SK-N-SH (cell line): ENCODE data around the gene ABHD2.

ENCODE experiments used
- ELF1 ChIP-seq: IDR thresholded peaks from 2 replicates; pipeline ENCODE4 v1.4.0; 2012
- EP300 ChIP-seq, 2 experiments: IDR thresholded peaks; 2 replicates each; pipeline versions ENCODE4 v1.4.0 to v1.6.1; 2012; ENCODE audit warnings: borderline replicate concordance in 1 of 2, low read depth in 1 of 2, low read length in 1 of 2
- POLR2AphosphoS5 ChIP-seq: IDR thresholded peaks from 2 replicates; pipeline ENCODE4 v1.6.1; 2012; ENCODE audit warnings: low read depth, low read length
- TF ChIP-seq, protein P1 (sequence below): IDR thresholded peaks from 2 replicates; pipeline ENCODE4 v1.4.0; 2012; ENCODE audit warnings: low read depth, borderline replicate concordance
- TF ChIP-seq, protein P2 (sequence below): fragments of 200-600 bp; sonication (generic); IDR thresholded peaks from 2 replicates; pipeline ENCODE4 v1.6.1; 2017; ENCODE audit warnings: antibody characterized with exemption, mild to moderate bottlenecking, moderate library complexity

DNA sequence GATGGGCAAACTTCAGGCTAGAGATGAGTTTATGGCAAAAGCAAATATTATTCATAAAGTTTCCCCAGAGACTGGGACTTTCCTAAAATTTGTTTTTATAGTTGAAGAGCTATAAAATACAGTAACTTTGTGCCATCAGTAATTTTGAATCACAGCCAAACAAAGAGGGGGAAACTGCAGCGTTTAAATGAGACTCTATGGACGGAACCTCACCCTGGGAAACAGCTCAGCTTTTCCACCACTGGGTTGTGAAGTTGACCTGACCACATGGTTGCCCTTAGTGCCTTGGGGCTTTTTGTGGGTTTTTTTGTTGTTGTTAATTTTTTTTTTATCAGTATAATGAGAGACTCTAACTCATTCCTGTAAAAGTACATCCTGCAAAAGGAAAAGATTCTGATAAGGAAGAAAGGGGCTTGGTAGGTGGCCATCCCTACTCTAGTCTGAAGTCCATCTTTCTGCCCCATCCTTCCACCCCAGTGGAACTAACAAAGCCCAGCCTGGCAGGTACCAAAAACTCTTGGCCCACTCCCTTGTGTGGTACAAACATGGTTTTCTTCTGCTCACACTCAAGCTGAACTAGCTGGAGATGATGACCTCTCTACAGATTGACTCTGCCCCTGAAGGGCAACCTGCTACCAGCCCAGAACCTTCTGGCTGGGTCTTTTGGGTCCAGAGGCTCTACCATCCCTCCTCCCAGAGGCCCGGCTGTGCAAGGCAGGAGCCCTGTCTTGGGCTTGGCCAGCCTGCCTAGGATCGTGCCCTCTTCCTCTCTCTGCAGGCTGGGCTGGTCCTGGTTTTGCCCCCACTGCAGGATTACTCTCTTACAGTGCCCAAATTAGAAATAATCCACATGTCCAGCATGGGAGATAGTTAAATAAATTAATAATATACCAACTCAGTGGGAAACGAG is 92.0 kb downstream of the ABHD2 start:
- TF ChIP-seq POLR2AphosphoS5, result no peak
- no peak for TF ChIP-seq ELF1
- TF ChIP-seq, protein P1, sequence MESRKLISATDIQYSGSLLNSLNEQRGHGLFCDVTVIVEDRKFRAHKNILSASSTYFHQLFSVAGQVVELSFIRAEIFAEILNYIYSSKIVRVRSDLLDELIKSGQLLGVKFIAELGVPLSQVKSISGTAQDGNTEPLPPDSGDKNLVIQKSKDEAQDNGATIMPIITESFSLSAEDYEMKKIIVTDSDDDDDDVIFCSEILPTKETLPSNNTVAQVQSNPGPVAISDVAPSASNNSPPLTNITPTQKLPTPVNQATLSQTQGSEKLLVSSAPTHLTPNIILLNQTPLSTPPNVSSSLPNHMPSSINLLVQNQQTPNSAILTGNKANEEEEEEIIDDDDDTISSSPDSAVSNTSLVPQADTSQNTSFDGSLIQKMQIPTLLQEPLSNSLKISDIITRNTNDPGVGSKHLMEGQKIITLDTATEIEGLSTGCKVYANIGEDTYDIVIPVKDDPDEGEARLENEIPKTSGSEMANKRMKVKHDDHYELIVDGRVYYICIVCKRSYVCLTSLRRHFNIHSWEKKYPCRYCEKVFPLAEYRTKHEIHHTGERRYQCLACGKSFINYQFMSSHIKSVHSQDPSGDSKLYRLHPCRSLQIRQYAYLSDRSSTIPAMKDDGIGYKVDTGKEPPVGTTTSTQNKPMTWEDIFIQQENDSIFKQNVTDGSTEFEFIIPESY, result no peak
- TF ChIP-seq, protein P2, sequence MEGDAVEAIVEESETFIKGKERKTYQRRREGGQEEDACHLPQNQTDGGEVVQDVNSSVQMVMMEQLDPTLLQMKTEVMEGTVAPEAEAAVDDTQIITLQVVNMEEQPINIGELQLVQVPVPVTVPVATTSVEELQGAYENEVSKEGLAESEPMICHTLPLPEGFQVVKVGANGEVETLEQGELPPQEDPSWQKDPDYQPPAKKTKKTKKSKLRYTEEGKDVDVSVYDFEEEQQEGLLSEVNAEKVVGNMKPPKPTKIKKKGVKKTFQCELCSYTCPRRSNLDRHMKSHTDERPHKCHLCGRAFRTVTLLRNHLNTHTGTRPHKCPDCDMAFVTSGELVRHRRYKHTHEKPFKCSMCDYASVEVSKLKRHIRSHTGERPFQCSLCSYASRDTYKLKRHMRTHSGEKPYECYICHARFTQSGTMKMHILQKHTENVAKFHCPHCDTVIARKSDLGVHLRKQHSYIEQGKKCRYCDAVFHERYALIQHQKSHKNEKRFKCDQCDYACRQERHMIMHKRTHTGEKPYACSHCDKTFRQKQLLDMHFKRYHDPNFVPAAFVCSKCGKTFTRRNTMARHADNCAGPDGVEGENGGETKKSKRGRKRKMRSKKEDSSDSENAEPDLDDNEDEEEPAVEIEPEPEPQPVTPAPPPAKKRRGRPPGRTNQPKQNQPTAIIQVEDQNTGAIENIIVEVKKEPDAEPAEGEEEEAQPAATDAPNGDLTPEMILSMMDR, result no peak
- TF ChIP-seq EP300 (IDR thresholded peaks at IDR 0.05; ENCODE audit: borderline replicate concordance in 1 of 2, low read depth in 1 of 2, low read length in 1 of 2), result no peak
